CD4-positive, alpha-beta T cell treated with Interleukin-10 for 1 hour (primary cell): ENCODE measurements around the gene ANAPC2.

ENCODE experiments used
- DNase-seq: peaks from one replicate; pipeline ENCODE4 v3.0.0-alpha.2; 2020

ANAPC2 gene, protein sequence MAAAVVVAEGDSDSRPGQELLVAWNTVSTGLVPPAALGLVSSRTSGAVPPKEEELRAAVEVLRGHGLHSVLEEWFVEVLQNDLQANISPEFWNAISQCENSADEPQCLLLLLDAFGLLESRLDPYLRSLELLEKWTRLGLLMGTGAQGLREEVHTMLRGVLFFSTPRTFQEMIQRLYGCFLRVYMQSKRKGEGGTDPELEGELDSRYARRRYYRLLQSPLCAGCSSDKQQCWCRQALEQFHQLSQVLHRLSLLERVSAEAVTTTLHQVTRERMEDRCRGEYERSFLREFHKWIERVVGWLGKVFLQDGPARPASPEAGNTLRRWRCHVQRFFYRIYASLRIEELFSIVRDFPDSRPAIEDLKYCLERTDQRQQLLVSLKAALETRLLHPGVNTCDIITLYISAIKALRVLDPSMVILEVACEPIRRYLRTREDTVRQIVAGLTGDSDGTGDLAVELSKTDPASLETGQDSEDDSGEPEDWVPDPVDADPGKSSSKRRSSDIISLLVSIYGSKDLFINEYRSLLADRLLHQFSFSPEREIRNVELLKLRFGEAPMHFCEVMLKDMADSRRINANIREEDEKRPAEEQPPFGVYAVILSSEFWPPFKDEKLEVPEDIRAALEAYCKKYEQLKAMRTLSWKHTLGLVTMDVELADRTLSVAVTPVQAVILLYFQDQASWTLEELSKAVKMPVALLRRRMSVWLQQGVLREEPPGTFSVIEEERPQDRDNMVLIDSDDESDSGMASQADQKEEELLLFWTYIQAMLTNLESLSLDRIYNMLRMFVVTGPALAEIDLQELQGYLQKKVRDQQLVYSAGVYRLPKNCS

DNA sequence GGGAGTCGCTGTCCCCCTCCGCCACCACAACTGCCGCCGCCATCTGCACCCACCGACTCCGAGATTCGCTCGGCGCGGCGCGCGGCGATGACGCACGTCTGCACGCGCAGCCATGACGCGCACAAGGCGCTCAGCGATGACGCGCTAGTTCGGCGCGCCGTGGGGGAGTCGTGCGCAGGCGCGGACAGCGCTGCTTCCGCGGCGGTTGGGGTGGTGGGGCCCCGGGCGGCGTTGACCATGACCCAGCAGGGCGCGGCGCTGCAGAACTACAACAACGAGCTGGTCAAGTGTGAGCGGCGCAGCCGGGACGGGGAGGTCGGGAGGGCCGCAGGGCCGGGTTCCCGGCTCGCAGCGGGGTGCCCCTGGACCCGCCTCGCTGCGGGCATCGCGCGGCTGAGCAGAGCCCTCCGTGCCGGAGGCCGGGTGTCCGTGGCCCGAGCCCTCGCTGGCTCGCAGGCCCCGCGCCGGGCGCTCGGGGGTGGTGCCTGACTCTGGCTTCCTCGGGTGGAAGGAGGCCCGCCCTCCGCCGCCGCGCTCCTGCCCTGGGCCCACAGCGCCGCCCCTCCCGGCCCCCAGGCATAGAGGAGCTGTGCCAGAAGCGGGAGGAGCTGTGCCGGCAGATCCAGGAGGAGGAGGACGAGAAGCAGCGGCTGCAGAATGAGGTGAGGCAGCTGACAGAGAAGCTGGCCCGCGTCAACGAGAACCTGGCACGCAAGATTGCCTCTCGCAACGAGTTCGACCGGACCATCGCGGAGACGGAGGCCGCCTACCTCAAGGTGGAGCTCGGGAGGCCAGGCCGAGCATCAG, at the start of gene ANAPC2, which contains the start of gene SSNA1:
Gene ANAPC2, minus strand, starts transcription at position 71 of the 807 bp plus-strand sequence. Its CDS starts 28 bp downstream, at position 43.
Gene SSNA1, plus strand, starts transcription at position 187 of the 807 bp plus-strand sequence. Its CDS starts 51 bp downstream, at position 238.
- DNase-seq: peak; percentile 94

DNA sequence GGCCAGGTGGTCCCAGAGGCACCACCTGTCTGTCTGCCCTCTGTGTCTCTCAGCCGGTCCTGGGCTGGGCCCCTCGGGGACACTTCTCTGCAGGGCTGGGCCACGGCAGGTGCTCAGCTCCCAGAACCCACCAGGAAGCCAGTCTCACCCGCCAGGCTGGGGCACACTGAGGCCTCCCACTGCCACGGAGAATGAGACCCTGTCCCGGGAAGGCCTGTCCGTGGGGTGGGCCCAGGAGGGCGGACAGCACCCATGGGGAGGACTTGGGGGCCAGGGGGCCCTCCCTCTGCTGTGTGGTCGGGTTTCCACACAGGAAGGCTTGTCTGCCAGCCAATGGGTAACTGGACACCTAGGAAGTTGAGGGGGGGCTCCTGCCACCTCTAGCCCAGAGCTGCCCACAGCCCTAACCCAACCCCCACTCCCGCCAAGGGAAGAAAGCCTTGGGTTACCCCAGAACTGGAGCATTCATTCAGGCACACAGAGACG, 48.6 kb upstream of the ANAPC2 start:
- no peak for DNase-seq

DNA sequence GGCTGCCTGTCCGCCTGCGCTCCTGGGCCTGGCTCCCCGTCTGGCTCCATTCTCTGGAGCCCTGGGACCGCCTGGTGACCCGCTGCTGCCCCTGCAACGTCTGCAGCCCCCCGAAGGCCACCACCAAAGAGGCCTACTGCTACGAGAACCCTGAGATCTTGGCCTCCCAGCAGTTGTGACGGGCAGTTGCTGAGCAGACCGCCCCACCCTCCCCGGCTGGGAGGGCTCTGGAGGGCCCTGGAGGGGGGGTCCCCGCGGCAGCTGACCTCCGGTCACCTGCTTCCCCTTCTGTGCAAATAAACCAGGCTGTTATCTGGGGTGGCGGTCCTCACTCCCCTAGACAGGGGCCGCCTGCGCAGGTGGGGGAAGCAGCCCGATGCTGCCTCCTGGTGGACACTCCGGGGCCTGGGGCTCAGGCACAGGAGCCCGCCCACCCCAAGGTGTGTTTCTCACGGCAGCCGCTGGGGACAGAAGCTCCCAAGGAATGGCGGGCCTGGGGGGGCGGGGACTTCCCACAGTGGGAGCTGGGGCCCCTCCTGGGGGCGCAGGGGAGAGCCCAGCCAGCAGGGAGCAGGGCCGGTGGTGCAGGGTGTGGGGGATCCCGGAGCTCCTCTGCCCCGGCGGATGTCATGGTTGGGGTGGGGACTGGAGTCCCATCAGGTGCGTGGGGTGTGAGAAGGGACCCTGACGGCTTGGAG, 48.0 kb upstream of the ANAPC2 start:
- DNase-seq: peak; percentile 92

GRCh38 chr9:137235424-137236237, 47.3 kb upstream of the ANAPC2 start:
- DNase-seq: no peak

DNA sequence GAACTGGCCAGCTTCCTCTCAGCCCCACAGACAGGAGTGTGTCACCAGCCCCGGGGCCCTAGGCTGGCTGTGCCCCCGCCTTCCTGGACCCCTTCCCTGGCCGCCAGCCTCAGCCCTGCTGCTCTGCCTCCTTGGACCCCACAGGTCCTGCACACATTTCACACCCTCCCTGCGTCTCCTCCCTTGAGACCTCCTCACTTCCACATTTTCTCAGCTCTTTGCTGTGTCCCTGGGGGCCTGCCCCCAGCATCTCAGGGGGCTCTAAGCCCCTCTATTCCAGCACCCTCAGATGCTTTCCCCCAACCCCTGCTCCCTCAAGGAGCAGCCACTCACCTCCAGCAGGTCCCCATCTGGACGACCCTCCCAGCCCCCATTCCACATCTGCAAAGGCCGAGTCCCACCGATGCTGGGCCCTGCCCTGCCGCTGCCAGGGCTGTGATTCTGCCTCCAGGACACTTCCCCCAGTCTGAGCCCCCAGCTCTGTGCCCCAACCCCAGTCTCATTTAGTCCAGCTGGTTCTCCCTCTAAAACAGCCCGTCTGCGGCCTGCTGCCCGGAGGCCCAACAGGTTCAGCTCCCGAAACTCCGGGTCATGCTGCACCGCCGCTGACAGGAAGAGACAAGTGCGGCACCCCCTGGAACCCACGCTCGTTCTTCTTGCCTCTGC, 46.5 kb upstream of the ANAPC2 start:
- no peak for DNase-seq

GRCh38 chr9:137234055-137234697, 45.8 kb upstream of the ANAPC2 start:
- DNase-seq: no peak

DNA sequence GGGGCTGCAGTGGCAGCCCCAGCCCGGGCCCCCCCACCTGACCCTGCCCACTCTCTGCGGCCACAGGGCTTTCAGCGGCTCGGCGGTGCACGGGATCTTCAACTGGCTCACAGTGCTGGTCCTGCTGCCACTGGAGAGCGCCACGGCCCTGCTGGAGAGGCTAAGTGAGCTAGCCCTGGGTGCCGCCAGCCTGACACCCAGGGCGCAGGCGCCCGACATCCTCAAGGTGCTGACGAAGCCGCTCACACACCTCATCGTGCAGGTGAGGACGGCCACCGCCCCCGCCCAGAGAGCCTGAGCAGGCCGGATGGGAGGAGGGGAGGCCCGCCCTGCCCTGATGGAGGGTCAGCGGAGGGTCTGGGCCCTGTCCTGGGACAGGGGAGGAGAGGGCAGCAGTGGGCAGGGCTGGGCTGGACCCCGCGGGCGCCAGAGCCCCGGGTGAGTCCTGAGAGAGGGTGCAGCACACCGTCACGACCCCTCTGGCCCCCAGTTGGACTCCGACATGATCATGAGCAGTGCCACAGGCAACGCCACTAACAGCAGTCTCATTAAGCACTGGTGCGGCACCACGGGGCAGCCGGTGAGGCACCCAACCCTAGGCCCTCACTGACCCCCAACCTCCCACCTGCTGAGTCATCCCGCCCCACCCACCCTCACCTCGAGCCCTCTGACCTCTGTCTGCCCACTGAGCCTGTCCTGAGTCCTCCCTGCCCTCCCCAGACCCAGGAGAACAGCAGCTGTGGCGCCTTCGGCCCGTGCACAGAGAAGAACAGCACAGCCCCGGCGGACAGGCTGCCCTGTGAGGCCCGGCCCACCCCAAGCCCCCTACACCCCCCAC, 45.0 kb upstream of the ANAPC2 start:
- no peak for DNase-seq

DNA sequence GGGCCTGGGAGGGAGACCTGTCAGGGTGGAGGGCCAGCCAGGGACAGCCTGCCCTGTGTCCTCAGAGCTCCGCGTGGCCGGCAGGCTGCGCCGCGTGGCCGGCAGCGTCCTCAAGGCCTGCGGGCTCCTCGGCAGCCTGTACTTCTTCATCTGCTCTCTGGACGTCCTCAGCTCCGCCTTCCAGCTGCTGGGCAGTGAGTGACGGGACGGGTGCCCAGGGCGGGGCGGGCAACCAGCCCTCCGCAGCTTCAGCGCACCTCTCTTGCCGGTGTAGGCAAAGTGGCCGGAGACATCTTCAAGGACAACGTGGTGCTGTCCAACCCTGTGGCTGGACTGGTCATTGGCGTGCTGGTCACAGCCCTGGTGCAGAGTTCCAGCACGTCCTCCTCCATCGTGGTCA, 44.1 kb upstream of the ANAPC2 start:
- DNase-seq: no peak

DNA sequence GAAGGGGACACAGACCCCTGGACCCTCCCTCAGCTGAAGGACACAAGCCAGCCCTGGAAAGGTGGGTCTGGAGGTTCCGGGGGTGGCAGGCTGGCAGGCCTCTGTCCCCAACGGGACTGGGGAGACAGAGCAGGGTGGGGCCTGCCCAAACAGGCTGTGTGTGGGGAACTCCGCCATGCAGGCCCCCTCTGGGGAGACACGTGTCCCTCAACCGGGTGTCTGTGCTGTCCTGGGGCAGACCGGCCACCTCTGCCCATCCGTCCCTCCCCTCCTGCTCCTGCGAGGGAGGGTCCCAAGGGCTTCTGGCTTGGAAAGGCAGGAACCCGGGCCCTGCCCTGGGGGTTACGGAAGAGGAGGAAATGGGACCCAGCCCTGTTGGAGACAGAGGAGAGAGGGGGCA, 43.7 kb upstream of the ANAPC2 start:
- DNase-seq: no peak

GRCh38 chr9:137231372-137232039, 43.1 kb upstream of the ANAPC2 start:
- DNase-seq: no peak

GRCh38 chr9:137230705-137231371, 42.5 kb upstream of the ANAPC2 start, which contains the start of gene SLC34A3:
SLC34A3 (plus strand) TSS chr9:137230901; CDS start chr9:137231703, 802 bp downstream.
- no peak for DNase-seq

DNA sequence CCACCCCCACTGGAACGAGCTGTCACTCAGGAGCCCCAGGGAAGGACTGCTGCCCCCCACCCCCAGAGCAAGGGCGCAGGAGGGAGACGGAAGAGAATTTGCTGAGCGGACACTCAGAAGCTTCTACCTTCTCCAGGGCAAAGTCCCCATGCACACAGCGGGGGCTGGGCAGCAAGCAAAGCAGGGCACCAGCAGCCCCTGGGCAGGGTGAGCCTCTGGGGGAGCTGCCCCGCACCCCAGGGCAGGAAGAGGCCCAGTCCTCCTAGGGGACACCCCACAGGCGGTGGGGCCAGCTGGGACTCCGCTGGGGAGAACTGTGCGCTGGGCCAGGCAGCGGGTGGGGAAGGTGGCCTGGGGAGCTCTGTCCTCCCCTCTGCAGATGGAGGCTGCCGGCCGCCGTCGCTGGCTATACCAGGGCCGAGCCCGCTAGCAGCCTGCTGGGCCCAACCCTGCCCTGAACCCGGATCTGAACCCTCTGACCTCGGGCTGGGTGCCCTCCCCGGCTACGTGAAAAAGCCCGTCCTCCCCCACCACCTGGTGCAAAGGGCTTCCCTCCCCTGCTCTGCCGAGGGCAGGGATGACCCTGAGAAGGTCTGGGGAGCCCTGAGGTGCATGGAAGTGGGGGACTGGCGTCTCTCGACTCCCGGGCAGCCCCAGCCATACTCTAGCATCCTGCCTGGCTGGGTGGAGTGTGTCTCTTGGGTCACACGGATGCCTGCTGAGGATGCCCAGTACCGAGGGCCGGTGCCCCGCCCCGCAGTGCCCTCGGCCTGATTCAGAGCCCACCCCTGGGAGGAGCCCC, 41.7 kb upstream of the ANAPC2 start:
- no peak for DNase-seq

GRCh38 chr9:137228968-137229896, 40.9 kb upstream of the ANAPC2 start:
- no peak for DNase-seq

GRCh38 chr9:137228506-137228967, 40.2 kb upstream of the ANAPC2 start:
- DNase-seq: no peak

DNA sequence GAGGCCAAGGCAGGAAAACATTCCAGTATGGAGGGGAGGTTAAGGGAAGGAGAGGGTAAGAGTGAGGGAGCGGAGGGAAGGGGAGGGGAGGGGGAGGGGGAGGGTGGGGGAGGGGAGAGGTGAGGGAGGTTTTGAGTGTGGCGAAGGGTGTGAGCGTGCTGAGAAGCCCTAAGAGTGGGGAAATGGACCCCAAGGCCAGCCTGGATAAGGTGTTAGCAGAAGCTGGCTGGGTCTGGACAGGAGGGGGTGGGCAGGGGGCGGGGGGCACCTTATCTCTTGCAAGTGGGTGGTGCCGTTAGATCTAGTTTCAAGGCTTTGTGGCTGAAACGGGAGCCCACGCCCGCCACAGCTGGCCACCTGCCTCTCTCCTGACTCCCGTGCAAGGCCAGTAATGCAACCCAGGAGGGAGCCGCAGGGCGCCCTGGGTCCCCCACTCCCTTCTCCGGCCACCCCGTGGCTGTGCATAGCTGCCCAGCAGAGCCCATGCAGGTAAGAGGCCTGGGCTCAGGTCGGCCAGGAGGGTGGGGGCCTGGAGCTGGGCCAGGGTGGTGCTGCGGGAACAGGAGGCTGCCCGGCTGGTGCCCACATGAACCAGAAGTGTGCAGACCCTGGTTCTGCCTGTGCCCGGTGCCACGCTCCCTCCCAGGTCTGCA, 39.6 kb upstream of the ANAPC2 start:
- DNase-seq: no peak
